Central memory CD8-positive, alpha-beta T cell (primary cell): Measurements from ENCODE around the gene MYO18B.

Source experiments
- ATAC-seq: fragments of 150-1000 bp; cut with Tn5 transposase; replicated peaks from 2 replicates; pipeline ENCODE4 v1.10.0; 2022; ENCODE audit warnings: mild to moderate bottlenecking, moderate FRiP score, moderate number of reproducible peaks; ENCODE audit not compliant: poor library complexity, severe bottlenecking; ENCODE audit errors: extremely low read depth
- DNase-seq, 2 donors: peaks; one replicate each; pipeline ENCODE4 v3.0.0; 2021; ENCODE audit warnings: low spot score in 2 of 2
- H3K27ac Mint-ChIP-seq: one replicate; pipeline ENCODE4 v1.8.0; 2022; ENCODE audit warnings: low read depth, mild to moderate bottlenecking, moderate library complexity, mixed read lengths
- H3K27me3 Mint-ChIP-seq: one replicate; pipeline ENCODE4 v1.8.0; 2022; ENCODE audit warnings: mixed read lengths
- H3K36me3 Mint-ChIP-seq: one replicate; pipeline ENCODE4 v1.8.0; 2022; ENCODE audit warnings: mild to moderate bottlenecking, moderate library complexity, mixed read lengths; ENCODE audit not compliant: insufficient read depth
- H3K4me1 Mint-ChIP-seq: one replicate; pipeline ENCODE4 v1.8.0; 2022; ENCODE audit warnings: mixed read lengths
- H3K4me3 Mint-ChIP-seq: one replicate; pipeline ENCODE4 v1.8.0; 2022; ENCODE audit warnings: mild to moderate bottlenecking, moderate library complexity, mixed read lengths
- H3K9me3 Mint-ChIP-seq: one replicate; pipeline ENCODE4 v1.8.0; 2022; ENCODE audit warnings: mixed read lengths

The MYO18B gene

GRCh38 chr22:25898707-25899365, 156.8 kb downstream of the MYO18B start:
- DNase-seq, result no peak
- no peak overlapping the region for H3K4me3 Mint-ChIP-seq
- no peak overlapping the region for H3K27ac Mint-ChIP-seq
- H3K4me1 Mint-ChIP-seq, result no peaks in the 10 kb centered on the region
- no peaks in the 10 kb centered on the region for H3K9me3 Mint-ChIP-seq
- peaks cover 49% of the 10 kb centered on the region for H3K27me3 Mint-ChIP-seq
- H3K36me3 Mint-ChIP-seq, result no peaks in the 10 kb centered on the region
- no peak for ATAC-seq

GRCh38 chr22:25899566-25899965, 157.6 kb downstream of the MYO18B start:
- DNase-seq (no peak), ATAC-seq (no peak)
- Mint-ChIP-seq H3K27ac (no peak overlapping the region), H3K4me1 (no peaks in the 10 kb centered on the region), H3K9me3 (no peaks in the 10 kb centered on the region), H3K4me3 (no peak overlapping the region), H3K36me3 (no peaks in the 10 kb centered on the region), H3K27me3 (peaks cover 51% of the 10 kb centered on the region)

GRCh38 chr22:25900390-25900789, 158.4 kb downstream of the MYO18B start:
- Mint-ChIP-seq H3K4me1 (no peaks in the 10 kb centered on the region), H3K4me3 (no peak overlapping the region), H3K9me3 (no peaks in the 10 kb centered on the region), H3K27ac (no peak overlapping the region), H3K27me3 (peaks cover 43% of the 10 kb centered on the region), H3K36me3 (no peaks in the 10 kb centered on the region)
- DNase-seq, result no peak
- no peak for ATAC-seq

GRCh38 chr22:25900880-25901279, 158.9 kb downstream of the MYO18B start:
- H3K36me3 Mint-ChIP-seq, result no peaks in the 10 kb centered on the region
- no peaks in the 10 kb centered on the region for H3K4me1 Mint-ChIP-seq
- ATAC-seq, result no peak
- no peaks in the 10 kb centered on the region for H3K9me3 Mint-ChIP-seq
- no peak overlapping the region for H3K4me3 Mint-ChIP-seq
- H3K27ac Mint-ChIP-seq, result no peak overlapping the region
- DNase-seq, result no peak
- H3K27me3 Mint-ChIP-seq, result peaks cover 38% of the 10 kb centered on the region

GRCh38 chr22:25902402-25902801, 160.4 kb downstream of the MYO18B start:
- H3K27me3 Mint-ChIP-seq, result peaks cover 23% of the 10 kb centered on the region
- no peaks in the 10 kb centered on the region for H3K4me1 Mint-ChIP-seq
- no peaks in the 10 kb centered on the region for H3K36me3 Mint-ChIP-seq
- ATAC-seq (no peak), DNase-seq (no peak)
- H3K4me3 Mint-ChIP-seq, result no peak overlapping the region
- H3K27ac Mint-ChIP-seq, result no peak overlapping the region
- no peaks in the 10 kb centered on the region for H3K9me3 Mint-ChIP-seq

- Mint-ChIP-seq H3K9me3 (no peaks in the 10 kb centered on the region), H3K27ac (no peak overlapping the region), H3K4me1 (no peaks in the 10 kb centered on the region), H3K27me3 (peaks cover 32% of the 10 kb centered on the region), H3K4me3 (no peak overlapping the region), H3K36me3 (no peaks in the 10 kb centered on the region)
- ATAC-seq (no peak), DNase-seq (no peak)
Measured at GRCh38 chr22:25903294-25903693, 161.3 kb downstream of the MYO18B start.

GRCh38 chr22:25908212-25908611, 166.2 kb downstream of the MYO18B start:
- Mint-ChIP-seq H3K27me3 (peaks cover 59% of the 10 kb centered on the region), H3K9me3 (no peaks in the 10 kb centered on the region), H3K4me3 (no peak overlapping the region), H3K4me1 (no peaks in the 10 kb centered on the region), H3K27ac (no peak overlapping the region), H3K36me3 (no peaks in the 10 kb centered on the region)
- DNase-seq (no peak), ATAC-seq (no peak)

GRCh38 chr22:25908755-25909154, 166.8 kb downstream of the MYO18B start:
- DNase-seq, result no peak
- Mint-ChIP-seq H3K4me3 (no peak overlapping the region), H3K36me3 (no peaks in the 10 kb centered on the region), H3K9me3 (no peaks in the 10 kb centered on the region), H3K27me3 (peaks cover 53% of the 10 kb centered on the region), H3K27ac (no peak overlapping the region), H3K4me1 (no peaks in the 10 kb centered on the region)
- ATAC-seq, result no peak

- H3K4me3 Mint-ChIP-seq, result no peak overlapping the region
- no peak overlapping the region for H3K27ac Mint-ChIP-seq
- no peak for ATAC-seq
- H3K36me3 Mint-ChIP-seq, result no peaks in the 10 kb centered on the region
- no peak for DNase-seq
- H3K4me1 Mint-ChIP-seq, result no peaks in the 10 kb centered on the region
- H3K9me3 Mint-ChIP-seq, result no peaks in the 10 kb centered on the region
- H3K27me3 Mint-ChIP-seq, result peaks cover 45% of the 10 kb centered on the region
Measured at GRCh38 chr22:25909614-25910387, 167.8 kb downstream of the MYO18B start.

- no peak overlapping the region for H3K4me3 Mint-ChIP-seq
- no peaks in the 10 kb centered on the region for H3K4me1 Mint-ChIP-seq
- H3K27ac Mint-ChIP-seq, result no peak overlapping the region
- no peak for ATAC-seq
- no peak for DNase-seq
- no peaks in the 10 kb centered on the region for H3K9me3 Mint-ChIP-seq
- peaks cover 45% of the 10 kb centered on the region for H3K27me3 Mint-ChIP-seq
- no peaks in the 10 kb centered on the region for H3K36me3 Mint-ChIP-seq
Measured at GRCh38 chr22:25911243-25911972, 169.4 kb downstream of the MYO18B start.

- H3K9me3 Mint-ChIP-seq, result peaks cover 6% of the 10 kb centered on the region
- H3K27me3 Mint-ChIP-seq, result peaks cover 69% of the 10 kb centered on the region
- H3K4me3 Mint-ChIP-seq, result no peak overlapping the region
- H3K4me1 Mint-ChIP-seq, result no peaks in the 10 kb centered on the region
- no peak for DNase-seq
- ATAC-seq, result no peak
- no peak overlapping the region for H3K27ac Mint-ChIP-seq
- no peaks in the 10 kb centered on the region for H3K36me3 Mint-ChIP-seq
Measured at GRCh38 chr22:25919452-25919851, 177.5 kb downstream of the MYO18B start.

GRCh38 chr22:25922141-25922540, 180.2 kb downstream of the MYO18B start:
- Mint-ChIP-seq H3K27ac (no peak overlapping the region), H3K27me3 (peaks cover 71% of the 10 kb centered on the region), H3K4me1 (no peaks in the 10 kb centered on the region), H3K9me3 (peaks cover 6% of the 10 kb centered on the region), H3K36me3 (no peaks in the 10 kb centered on the region), H3K4me3 (no peak overlapping the region)
- ATAC-seq (no peak), DNase-seq (no peak)

- Mint-ChIP-seq H3K27ac (no peak overlapping the region), H3K27me3 (peaks cover 53% of the 10 kb centered on the region), H3K4me3 (no peak overlapping the region), H3K36me3 (no peaks in the 10 kb centered on the region), H3K4me1 (no peaks in the 10 kb centered on the region), H3K9me3 (peaks cover 6% of the 10 kb centered on the region)
- ATAC-seq, result no peak
- DNase-seq, result no peak
Measured at GRCh38 chr22:25923914-25924313, 181.9 kb downstream of the MYO18B start.
